Esophagus squamous epithelium (tissue), 4 donors: ENCODE measurements around the gene DNMT3L.

Source experiments
- POLR2A ChIP-seq, 4 donors: fragments of 450-650 bp; IDR thresholded peaks; one replicate each; pipeline ENCODE4 v1.6.1; 2017; ENCODE audit warnings: antibody characterized with exemption in 4 of 4, mild to moderate bottlenecking in 4 of 4, moderate library complexity in 3 of 4
- TF ChIP-seq, protein P1 (sequence below), 6 experiments: fragments of 450-650 bp in 4 of 6; fragments of 200-600 bp in 2 of 6; sonication (generic) in 2 of 6; IDR thresholded peaks; one replicate each; pipeline ENCODE4 v1.5.1; 2016 to 2019; ENCODE audit warnings: antibody characterized with exemption in 6 of 6, mild to moderate bottlenecking in 4 of 6, moderate library complexity in 4 of 6

DNA sequence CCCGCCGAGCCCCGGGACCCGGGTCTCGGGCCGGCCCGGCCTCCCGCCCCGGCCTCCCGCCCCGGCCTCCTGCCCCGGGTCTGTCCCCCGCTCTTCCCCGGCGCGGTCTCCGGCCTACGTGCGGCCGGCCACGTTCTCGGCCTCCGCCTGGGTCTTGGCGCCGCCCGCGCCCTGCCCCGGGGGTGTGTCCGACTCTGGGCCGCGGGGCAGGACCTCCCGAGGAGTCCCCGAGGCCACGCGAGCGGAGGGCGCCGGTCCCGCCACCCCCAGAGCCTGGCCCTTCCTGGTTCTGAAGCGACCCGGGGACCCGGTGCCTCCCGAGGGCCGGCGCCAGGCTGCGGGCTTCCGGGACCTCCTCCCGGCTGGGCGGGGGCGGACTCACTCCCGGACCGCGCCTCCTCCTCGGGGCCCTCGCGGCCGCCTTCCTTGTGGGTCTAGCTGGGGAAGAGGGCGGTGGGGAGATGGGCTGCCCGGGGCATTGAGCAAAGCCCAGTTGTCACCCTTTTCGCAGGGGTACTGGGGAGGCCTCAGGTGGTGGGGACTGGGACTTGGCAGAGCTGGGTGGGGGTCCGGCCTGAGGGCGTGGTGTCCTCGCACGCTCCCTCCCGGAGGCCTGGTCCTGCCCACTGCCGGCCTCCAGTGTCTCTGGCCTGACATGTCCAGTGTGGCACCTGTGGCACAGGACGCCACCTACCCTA is 38.7 kb upstream of the DNMT3L start:
- TF ChIP-seq, protein P1, sequence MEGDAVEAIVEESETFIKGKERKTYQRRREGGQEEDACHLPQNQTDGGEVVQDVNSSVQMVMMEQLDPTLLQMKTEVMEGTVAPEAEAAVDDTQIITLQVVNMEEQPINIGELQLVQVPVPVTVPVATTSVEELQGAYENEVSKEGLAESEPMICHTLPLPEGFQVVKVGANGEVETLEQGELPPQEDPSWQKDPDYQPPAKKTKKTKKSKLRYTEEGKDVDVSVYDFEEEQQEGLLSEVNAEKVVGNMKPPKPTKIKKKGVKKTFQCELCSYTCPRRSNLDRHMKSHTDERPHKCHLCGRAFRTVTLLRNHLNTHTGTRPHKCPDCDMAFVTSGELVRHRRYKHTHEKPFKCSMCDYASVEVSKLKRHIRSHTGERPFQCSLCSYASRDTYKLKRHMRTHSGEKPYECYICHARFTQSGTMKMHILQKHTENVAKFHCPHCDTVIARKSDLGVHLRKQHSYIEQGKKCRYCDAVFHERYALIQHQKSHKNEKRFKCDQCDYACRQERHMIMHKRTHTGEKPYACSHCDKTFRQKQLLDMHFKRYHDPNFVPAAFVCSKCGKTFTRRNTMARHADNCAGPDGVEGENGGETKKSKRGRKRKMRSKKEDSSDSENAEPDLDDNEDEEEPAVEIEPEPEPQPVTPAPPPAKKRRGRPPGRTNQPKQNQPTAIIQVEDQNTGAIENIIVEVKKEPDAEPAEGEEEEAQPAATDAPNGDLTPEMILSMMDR (IDR thresholded peaks at IDR 0.05) = no peak
- TF ChIP-seq POLR2A (IDR thresholded peaks at IDR 0.05) = peak in 3 of 4 donors; percentile 14 to 67 (median 54)
